HFFc6 (cell line): Measurements from ENCODE around the gene ERICH3. TPM values are rescaled to one million over a fixed set of nuclear protein-coding genes. Genes with fewer than 3 reads are reported as not detected.

ENCODE experiments used
- DNase-seq: peaks from one replicate; pipeline ENCODE4 v3.0.0-alpha.2; 2018
- H3K27ac Mint-ChIP-seq: 2 replicates; pipeline ENCODE4 v1.8.0; 2020; ENCODE audit warnings: mild to moderate bottlenecking, mixed read lengths
- H3K27me3 Mint-ChIP-seq: 2 replicates; pipeline ENCODE4 v1.8.0; 2021; ENCODE audit warnings: mild to moderate bottlenecking, moderate library complexity, mixed read lengths; ENCODE audit not compliant: insufficient read depth
- H3K36me3 Mint-ChIP-seq: 2 replicates; pipeline ENCODE4 v1.8.0; 2021; ENCODE audit warnings: low read depth, mixed read lengths
- H3K4me1 Mint-ChIP-seq: 2 replicates; pipeline ENCODE4 v1.8.0; 2020; ENCODE audit warnings: low read depth, mixed read lengths
- H3K4me3 Mint-ChIP-seq: 2 replicates; pipeline ENCODE4 v1.8.0; 2020; ENCODE audit warnings: mild to moderate bottlenecking, moderate library complexity, mixed read lengths
- H3K9me3 Mint-ChIP-seq: 2 replicates; pipeline ENCODE4 v1.8.0; 2020; ENCODE audit warnings: mild to moderate bottlenecking, mixed read lengths
- CTCF ChIP-seq: fragments of 200-600 bp; sonication (generic); IDR thresholded peaks from 2 replicates; pipeline ENCODE4 v1.5.0; 2021; ENCODE audit warnings: antibody characterized with exemption, mild to moderate bottlenecking
- total RNA-seq, 6 experiments: library from RNA; stranded (reverse); fragmentation: NEBNext Ultra II Directional; extraction: Animal tissue kit (Norgen Biotek cat#: 25700); gene quantifications; 2 replicates in 1 of 6; 3 replicates in 5 of 6; pipeline ENCODE4 v1.2.3, GENCODE V29; 2021

ERICH3 gene
- total RNA-seq, 6 experiments from 2014 or later, result not detected

- Mint-ChIP-seq H3K4me1 (no peaks in the 10 kb centered on the region), H3K27ac (no peak overlapping the region), H3K4me3 (no peak overlapping the region), H3K9me3 (no peaks in the 10 kb centered on the region; the same call in 1 of the 2 replicates), H3K36me3 (no peaks in the 10 kb centered on the region), H3K27me3 (no peaks in the 10 kb centered on the region; the same call in 1 of the 2 replicates)
- TF ChIP-seq CTCF, result no peak
- DNase-seq, result no peak
Observed at GRCh38 chr1:74629283-74629682, 44.3 kb downstream of the ERICH3 start.

- Mint-ChIP-seq H3K27me3 (no peaks in the 10 kb centered on the region), H3K27ac (no peak overlapping the region), H3K4me1 (no peaks in the 10 kb centered on the region), H3K9me3 (no peaks in the 10 kb centered on the region; the same call in 1 of the 2 replicates), H3K36me3 (no peaks in the 10 kb centered on the region), H3K4me3 (no peak overlapping the region)
- no peak for DNase-seq
- TF ChIP-seq CTCF, result no peak
Observed at GRCh38 chr1:74623716-74624115, 49.9 kb downstream of the ERICH3 start.

DNA sequence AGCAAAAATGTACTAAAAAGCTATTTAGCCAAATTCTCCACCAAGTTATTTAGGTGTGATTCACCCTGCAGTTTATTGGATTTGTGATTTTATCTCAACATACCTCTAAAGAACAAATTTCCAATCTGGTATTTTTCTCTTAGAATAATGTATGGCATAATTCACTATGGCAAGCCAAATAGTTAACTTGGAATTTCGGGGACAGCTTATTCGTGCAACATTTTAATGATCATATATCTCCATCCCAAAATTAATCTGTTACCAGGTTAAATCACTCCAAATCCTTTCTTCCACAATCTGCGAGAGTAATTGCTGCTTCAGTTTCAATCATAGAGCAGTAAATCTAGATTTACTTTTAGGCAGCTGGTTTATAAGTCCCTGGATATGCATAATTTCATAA lies 53.4 kb downstream of the ERICH3 start:
- Mint-ChIP-seq H3K4me3 (no peak overlapping the region), H3K36me3 (no peaks in the 10 kb centered on the region), H3K27me3 (no peaks in the 10 kb centered on the region), H3K9me3 (no peaks in the 10 kb centered on the region; the same call in 1 of the 2 replicates), H3K27ac (no peak overlapping the region), H3K4me1 (no peaks in the 10 kb centered on the region)
- TF ChIP-seq CTCF, result no peak
- no peak for DNase-seq

DNA sequence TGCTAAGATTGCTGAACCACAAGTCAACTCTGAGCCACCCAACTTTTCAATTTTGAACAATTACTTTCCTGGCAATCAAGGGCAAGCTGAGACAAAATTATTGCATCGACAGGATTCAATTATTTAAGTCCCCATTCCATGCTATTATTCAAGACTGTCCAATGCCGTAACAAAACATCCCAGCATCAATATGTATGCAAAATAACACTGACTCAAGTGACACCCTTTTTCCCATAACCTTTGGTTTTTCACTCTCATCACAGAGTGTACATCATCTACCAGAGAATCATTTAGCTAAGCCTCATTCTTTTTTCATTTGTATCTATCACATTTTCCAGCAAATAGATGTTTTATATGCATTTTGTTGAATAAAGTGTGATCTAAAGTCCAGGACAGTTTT lies 54.6 kb downstream of the ERICH3 start:
- Mint-ChIP-seq H3K9me3 (no peaks in the 10 kb centered on the region), H3K27me3 (no peaks in the 10 kb centered on the region; the same call in 1 of the 2 replicates), H3K4me3 (no peak overlapping the region), H3K27ac (no peak overlapping the region), H3K4me1 (no peaks in the 10 kb centered on the region), H3K36me3 (no peaks in the 10 kb centered on the region)
- DNase-seq, result no peak
- TF ChIP-seq CTCF, result no peak

- TF ChIP-seq CTCF, result no peak
- Mint-ChIP-seq H3K27ac (no peak overlapping the region), H3K36me3 (no peaks in the 10 kb centered on the region), H3K9me3 (no peaks in the 10 kb centered on the region), H3K4me3 (no peak overlapping the region), H3K27me3 (no peaks in the 10 kb centered on the region; the same call in 1 of the 2 replicates), H3K4me1 (no peaks in the 10 kb centered on the region)
- DNase-seq, result no peak
Observed at GRCh38 chr1:74613894-74614293, 59.7 kb downstream of the ERICH3 start.

- no peak overlapping the region for H3K4me3 Mint-ChIP-seq
- no peaks in the 10 kb centered on the region for H3K4me1 Mint-ChIP-seq
- DNase-seq, result no peak
- no peak for TF ChIP-seq CTCF
- H3K36me3 Mint-ChIP-seq, result no peaks in the 10 kb centered on the region
- no peak overlapping the region for H3K27ac Mint-ChIP-seq
- H3K27me3 Mint-ChIP-seq, result no peaks in the 10 kb centered on the region; the same call in 1 of the 2 replicates
- no peaks in the 10 kb centered on the region for H3K9me3 Mint-ChIP-seq
Observed at GRCh38 chr1:74611887-74612286, 61.7 kb downstream of the ERICH3 start.
